H9 (cell line): ENCODE measurements around the gene PYGB. TPM values are rescaled to one million over a fixed set of nuclear protein-coding genes. Genes with fewer than 3 reads are reported as not detected.

Source experiments
- DNase-seq: peaks from one replicate; pipeline ENCODE4 v3.0.0-alpha.2; 2017
- H2AFZ ChIP-seq: one replicate; pipeline ENCODE4 v1.6.1; 2013; ENCODE audit warnings: mild to moderate bottlenecking, low read length, control low read depth, moderate library complexity
- H2AK5ac ChIP-seq: 2 replicates; pipeline ENCODE4 v1.6.1; 2013; ENCODE audit warnings: low read length, control low read depth, mixed read lengths; ENCODE audit not compliant: insufficient read length
- H2BK120ac ChIP-seq: one replicate; pipeline ENCODE4 v1.6.1; 2013; ENCODE audit warnings: low read depth, mild to moderate bottlenecking, low read length, control low read depth, inconsistent platforms; ENCODE audit not compliant: poor library complexity, severe bottlenecking
- H2BK12ac ChIP-seq: 2 replicates; pipeline ENCODE4 v1.6.1; 2013; ENCODE audit warnings: low read length, control low read depth, mixed read lengths, low read depth; ENCODE audit not compliant: insufficient read length
- H2BK15ac ChIP-seq: 2 replicates; pipeline ENCODE4 v1.6.1; 2013; ENCODE audit warnings: low read depth, low read length, control low read depth
- H2BK20ac ChIP-seq: one replicate; pipeline ENCODE4 v1.6.1; 2013; ENCODE audit warnings: low read depth, mild to moderate bottlenecking, low read length, control low read depth, inconsistent platforms; ENCODE audit not compliant: poor library complexity, severe bottlenecking
- H2BK5ac ChIP-seq: 2 replicates; pipeline ENCODE4 v1.6.1; 2013; ENCODE audit warnings: low read length, control low read depth, mixed read lengths; ENCODE audit not compliant: insufficient read length
- H3K14ac ChIP-seq: 2 replicates; pipeline ENCODE4 v1.6.1; 2013; ENCODE audit warnings: low read length, control low read depth; ENCODE audit not compliant: insufficient read depth
- H3K18ac ChIP-seq: 2 replicates; pipeline ENCODE4 v1.6.1; 2013; ENCODE audit warnings: low read depth, mild to moderate bottlenecking, mixed read lengths, low read length, control low read depth; ENCODE audit not compliant: insufficient read length
- H3K23ac ChIP-seq: 2 replicates; pipeline ENCODE4 v1.6.1; 2013; ENCODE audit warnings: low read length, control low read depth, mixed read lengths, low read depth; ENCODE audit not compliant: insufficient read length
- H3K23me2 ChIP-seq: 2 replicates; pipeline ENCODE4 v1.6.1; 2013; ENCODE audit warnings: low read depth, mild to moderate bottlenecking, mixed read lengths, low read length, control low read depth; ENCODE audit not compliant: insufficient read length, poor library complexity, severe bottlenecking
- H3K27ac ChIP-seq: 2 replicates; pipeline ENCODE4 v1.5.1; 2013; ENCODE audit warnings: low read length, control low read depth, mixed read lengths, low read depth; ENCODE audit not compliant: insufficient read length
- H3K27me3 ChIP-seq: 2 replicates; pipeline ENCODE4 v1.6.1; 2013; ENCODE audit warnings: low read length, control low read depth, inconsistent platforms; ENCODE audit not compliant: insufficient read depth
- H3K4ac ChIP-seq: 2 replicates; pipeline ENCODE4 v1.6.1; 2013; ENCODE audit warnings: low read depth, mild to moderate bottlenecking, control low read depth, inconsistent platforms, low read length, moderate library complexity
- H3K4me1 ChIP-seq: 2 replicates; pipeline ENCODE4 v1.6.1; 2013; ENCODE audit warnings: low read length, control low read depth, inconsistent platforms; ENCODE audit not compliant: insufficient read depth
- H3K4me2 ChIP-seq: 2 replicates; pipeline ENCODE4 v1.6.1; 2013; ENCODE audit warnings: low read length, control low read depth, mixed read lengths; ENCODE audit not compliant: insufficient read length, insufficient read depth
- H3K56ac ChIP-seq: 2 replicates; pipeline ENCODE4 v1.6.1; 2013; ENCODE audit warnings: low read depth, mild to moderate bottlenecking, mixed read lengths, low read length, control low read depth; ENCODE audit not compliant: insufficient read length
- H3K79me1 ChIP-seq: 2 replicates; pipeline ENCODE4 v1.6.1; 2013; ENCODE audit warnings: low read depth, mild to moderate bottlenecking, moderate library complexity, low read length, control low read depth, inconsistent platforms; ENCODE audit not compliant: insufficient read depth, poor library complexity, severe bottlenecking
- H3K79me2 ChIP-seq: 2 replicates; pipeline ENCODE4 v1.6.1; 2013; ENCODE audit warnings: low read length, control low read depth, inconsistent platforms; ENCODE audit not compliant: insufficient read depth
- H3K9ac ChIP-seq: 2 replicates; pipeline ENCODE4 v1.6.1; 2013; ENCODE audit warnings: low read length, control low read depth, mixed read lengths; ENCODE audit not compliant: insufficient read length; ENCODE audit errors: extremely low read depth
- H3K9me3 ChIP-seq: one replicate; pipeline ENCODE4 v1.6.1; 2013; ENCODE audit warnings: low read depth, low read length, inconsistent platforms; ENCODE audit not compliant: control insufficient read depth
- H3T11ph ChIP-seq: one replicate; pipeline ENCODE4 v1.6.1; 2013; ENCODE audit warnings: mild to moderate bottlenecking, low read length, control low read depth, inconsistent platforms
- H4K20me1 ChIP-seq: one replicate; pipeline ENCODE4 v1.6.1; 2013; ENCODE audit not compliant: control insufficient read depth, insufficient read length, insufficient read depth
- H4K5ac ChIP-seq: 2 replicates; pipeline ENCODE4 v1.6.1; 2013; ENCODE audit warnings: low read depth, mild to moderate bottlenecking, mixed read lengths, low read length, control low read depth; ENCODE audit not compliant: insufficient read length
- H4K8ac ChIP-seq: replicated peaks from 2 replicates; pipeline ENCODE4 v1.6.1; 2013; ENCODE audit warnings: low read length, control low read depth, mixed read lengths, low read depth; ENCODE audit not compliant: insufficient read length
- H4K91ac ChIP-seq: 2 replicates; pipeline ENCODE4 v1.6.1; 2013; ENCODE audit warnings: low read depth, mild to moderate bottlenecking, moderate library complexity, mixed read lengths, low read length, control low read depth; ENCODE audit not compliant: insufficient read length
- H3K27ac Mint-ChIP-seq, 3 experiments: 2 replicates in 2 of 3; 3 replicates in 1 of 3; pipeline ENCODE4 v1.8.0; 2020 to 2021; ENCODE audit warnings: mixed read lengths in 3 of 3, mild to moderate bottlenecking in 1 of 3, moderate library complexity in 1 of 3
- H3K27me3 Mint-ChIP-seq: 2 replicates; pipeline ENCODE4 v1.8.0; 2021; ENCODE audit warnings: low read depth, mild to moderate bottlenecking, moderate library complexity, mixed read lengths
- H3K36me3 Mint-ChIP-seq, 3 experiments: 2 replicates in 2 of 3; 3 replicates in 1 of 3; pipeline ENCODE4 v1.8.0; 2020 to 2021; ENCODE audit warnings: low read depth in 3 of 3, mixed read lengths in 3 of 3; ENCODE audit not compliant: insufficient read depth in 1 of 3
- H3K4me1 Mint-ChIP-seq, 2 experiments: 2 replicates each; pipeline ENCODE4 v1.8.0; 2020; ENCODE audit warnings: mixed read lengths in 2 of 2
- H3K4me3 Mint-ChIP-seq, 2 experiments: 2 replicates in 1 of 2; 3 replicates in 1 of 2; pipeline ENCODE4 v1.8.0; 2020 to 2021; ENCODE audit warnings: mild to moderate bottlenecking in 2 of 2, mixed read lengths in 2 of 2, moderate library complexity in 1 of 2
- H3K9me3 Mint-ChIP-seq, 2 experiments: 2 replicates in 1 of 2; 3 replicates in 1 of 2; pipeline ENCODE4 v1.8.0; 2020; ENCODE audit warnings: mild to moderate bottlenecking in 2 of 2, mixed read lengths in 2 of 2, moderate library complexity in 1 of 2
- CTCF ChIP-seq: fragments of 200-600 bp; sonication (generic); conservative IDR thresholded peaks from 3 replicates; pipeline ENCODE4 v1.8.0; 2021; ENCODE audit warnings: antibody characterized with exemption, mild to moderate bottlenecking
- WGBS: extraction: QIAGEN DNeasy Blood & Tissue Kit; methylation state at CpG from one replicate; pipeline ENCODE4 v1.1.7; 2013; ENCODE audit warnings: missing lambda C conversion rate, low lambda C conversion rate, mixed read lengths; ENCODE audit not compliant: insufficient read length; ENCODE audit errors: extremely low coverage; 5-methylcytosine and 5-hydroxymethylcytosine counted together
- total RNA-seq: library from RNA; stranded (reverse); gene quantifications from 2 replicates; pipeline ENCODE4 v1.2.1, GENCODE V29; 2021

The PYGB gene
- total RNA-seq, 1 experiment from 2014 or later, result 46.9 TPM

DNA sequence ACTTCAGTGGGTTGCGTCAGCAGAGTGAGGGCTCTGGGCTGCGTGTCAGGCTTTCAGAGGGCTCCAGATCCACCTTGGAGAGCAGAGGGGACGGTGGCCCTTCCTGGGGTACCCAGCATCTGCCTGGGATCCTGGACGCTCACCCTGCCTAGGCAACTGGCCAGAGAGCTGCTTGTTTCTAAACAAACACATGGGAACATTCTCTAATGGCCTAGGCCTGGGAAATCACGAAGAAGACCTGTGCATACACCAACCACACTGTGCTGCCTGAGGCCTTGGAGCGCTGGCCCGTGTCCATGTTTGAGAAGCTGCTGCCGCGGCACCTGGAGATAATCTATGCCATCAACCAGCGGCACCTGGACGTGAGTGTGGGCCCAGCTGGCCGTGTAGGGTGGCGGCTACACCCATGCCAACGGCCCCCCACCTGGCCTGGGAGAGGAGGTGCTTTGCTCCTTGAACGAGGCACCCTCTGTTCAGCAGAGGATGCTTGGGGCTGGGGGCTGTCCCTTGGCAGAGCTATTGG is 32.2 kb downstream of the PYGB start:
- H2AFZ ChIP-seq, result no peak overlapping the region
- H3K14ac ChIP-seq, result no peak overlapping the region
- H2BK5ac ChIP-seq, result no peak overlapping the region
- WGBS, result no CpG with 5 or more reads among the region's 15 CpGs
- no peak overlapping the region for H2AK5ac ChIP-seq
- Mint-ChIP-seq H3K4me1 (peaks cover 0 to under 1% of the 10 kb centered on the region in 2 experiments; a peak in 1 of 4 replicates), H3K36me3 (peaks cover 19 to 64% (median 41%) of the 10 kb centered on the region in 3 experiments; a peak in 6 of 7 replicates), H3K27me3 (no peaks in the 10 kb centered on the region), H3K9me3 (no peaks in the 10 kb centered on the region; a peak in 1 of 5 replicates), H3K4me3 (no peak overlapping the region), H3K27ac (no peak overlapping the region)
- no peak overlapping the region for H3K23ac ChIP-seq
- no peaks in the 10 kb centered on the region for H3K79me2 ChIP-seq
- H3K79me1 ChIP-seq, result no peaks in the 10 kb centered on the region
- DNase-seq, result no peak
- H3K4me1 ChIP-seq, result no peaks in the 10 kb centered on the region
- H3K56ac ChIP-seq, result no peak overlapping the region
- no peak overlapping the region for H4K8ac ChIP-seq
- no peak overlapping the region for H2BK15ac ChIP-seq
- no peak overlapping the region for H2BK20ac ChIP-seq
- H3T11ph ChIP-seq, result no peak overlapping the region
- H4K20me1 ChIP-seq, result no peaks in the 10 kb centered on the region
- H4K91ac ChIP-seq, result no peak overlapping the region
- no peak overlapping the region for H3K27ac ChIP-seq
- H3K9ac ChIP-seq, result no peak overlapping the region
- H3K18ac ChIP-seq, result no peak overlapping the region
- no peak overlapping the region for H4K5ac ChIP-seq
- no peaks in the 10 kb centered on the region for H3K23me2 ChIP-seq
- H2BK12ac ChIP-seq, result no peak overlapping the region
- TF ChIP-seq CTCF, result no peak
- H2BK120ac ChIP-seq, result no peak overlapping the region
- no peaks in the 10 kb centered on the region for H3K9me3 ChIP-seq
- H3K4ac ChIP-seq, result no peak overlapping the region
- H3K27me3 ChIP-seq, result no peaks in the 10 kb centered on the region
- H3K4me2 ChIP-seq, result no peak overlapping the region
